Measurements from ENCODE around the gene FAM200A.

FAM200A gene

GRCh38 chr7:99579956-99580777 lies 28.3 kb upstream of the FAM200A start:
- Histone ChIP-seq H3K36me3 (ENCODE audit: insufficient read depth, low read length) (no peaks in the 10 kb centered on the region), H3K27me3 (ENCODE audit: insufficient read depth, low read length, poor library complexity) (no peaks in the 10 kb centered on the region), H4K20me1 (ENCODE audit: insufficient read depth, low read length) (no peaks in the 10 kb centered on the region), H3K9me3 (ENCODE audit: insufficient read depth, low read length, severe bottlenecking) (no peaks in the 10 kb centered on the region), H3K4me3 (ENCODE audit: low read depth in 1 of 2, low read length in 2 of 2) (no peak overlapping the region), H3K4me1 (ENCODE audit: insufficient read depth, low read length) (no peaks in the 10 kb centered on the region), H3K79me2 (ENCODE audit: insufficient read depth, low read length) (no peaks in the 10 kb centered on the region), H3K4me2 (ENCODE audit: insufficient read depth, low read length) (no peak overlapping the region), H3K27ac (ENCODE audit: low read length) (no peak overlapping the region), H3K9ac (ENCODE audit: low read depth, low read length) (no peak overlapping the region), H2AFZ (ENCODE audit: low read depth, low read length) (no peak overlapping the region)
- ATAC-seq (ENCODE audit: insufficient read depth, low read depth): 0 out of 3 replicates have a peak, but pooled peaks have one; percentile 11
- DNase-seq: no peak
- TF ChIP-seq CTCF (IDR thresholded peaks at IDR 0.05; ENCODE audit: borderline replicate concordance, extremely low read depth, low read length, poor library complexity, severe bottlenecking) (no peak), EZH2 (IDR thresholded peaks at IDR 0.05; ENCODE audit: borderline replicate concordance, low read depth, low read length, severe bottlenecking) (no peak)

- no peak for DNase-seq
- Histone ChIP-seq H2AFZ (ENCODE audit: low read depth, low read length) (no peak overlapping the region), H3K9me3 (ENCODE audit: insufficient read depth, low read length, severe bottlenecking) (no peaks in the 10 kb centered on the region), H3K27ac (ENCODE audit: low read length) (no peak overlapping the region), H3K36me3 (ENCODE audit: insufficient read depth, low read length) (no peaks in the 10 kb centered on the region), H3K79me2 (ENCODE audit: insufficient read depth, low read length) (no peaks in the 10 kb centered on the region), H3K27me3 (ENCODE audit: insufficient read depth, low read length, poor library complexity) (no peaks in the 10 kb centered on the region), H3K4me1 (ENCODE audit: insufficient read depth, low read length) (no peaks in the 10 kb centered on the region), H3K4me2 (ENCODE audit: insufficient read depth, low read length) (no peak overlapping the region), H3K4me3 (ENCODE audit: low read depth in 1 of 2, low read length in 2 of 2) (no peak overlapping the region), H3K9ac (ENCODE audit: low read depth, low read length) (no peak overlapping the region), H4K20me1 (ENCODE audit: insufficient read depth, low read length) (no peaks in the 10 kb centered on the region)
- no peak for ATAC-seq (ENCODE audit: insufficient read depth, low read depth)
- TF ChIP-seq EZH2 (IDR thresholded peaks at IDR 0.05; ENCODE audit: borderline replicate concordance, low read depth, low read length, severe bottlenecking): no peak
- no peak for TF ChIP-seq CTCF (IDR thresholded peaks at IDR 0.05; ENCODE audit: borderline replicate concordance, extremely low read depth, low read length, poor library complexity, severe bottlenecking)
Measured at GRCh38 chr7:99579281-99579955, 27.5 kb upstream of the FAM200A start.

- no peaks in the 10 kb centered on the region for H3K4me1 ChIP-seq (ENCODE audit: insufficient read depth, low read length)
- H3K36me3 ChIP-seq (ENCODE audit: insufficient read depth, low read length): peaks cover 28% of the 10 kb centered on the region
- DNase-seq (no peak), ATAC-seq (ENCODE audit: insufficient read depth, low read depth) (no peak)
- H3K79me2 ChIP-seq (ENCODE audit: insufficient read depth, low read length): no peaks in the 10 kb centered on the region
- H3K4me3 ChIP-seq (ENCODE audit: low read depth in 1 of 2, low read length in 2 of 2): no peak overlapping the region
- H3K4me2 ChIP-seq (ENCODE audit: insufficient read depth, low read length): no peak overlapping the region
- H4K20me1 ChIP-seq (ENCODE audit: insufficient read depth, low read length): no peaks in the 10 kb centered on the region
- TF ChIP-seq CTCF (IDR thresholded peaks at IDR 0.05; ENCODE audit: borderline replicate concordance, extremely low read depth, low read length, poor library complexity, severe bottlenecking) (no peak), EZH2 (IDR thresholded peaks at IDR 0.05; ENCODE audit: borderline replicate concordance, low read depth, low read length, severe bottlenecking) (no peak)
- no peaks in the 10 kb centered on the region for H3K9me3 ChIP-seq (ENCODE audit: insufficient read depth, low read length, severe bottlenecking)
- H3K27ac ChIP-seq (ENCODE audit: low read length): no peak overlapping the region
- H3K9ac ChIP-seq (ENCODE audit: low read depth, low read length): no peak overlapping the region
- H3K27me3 ChIP-seq (ENCODE audit: insufficient read depth, low read length, poor library complexity): no peaks in the 10 kb centered on the region
- H2AFZ ChIP-seq (ENCODE audit: low read depth, low read length): no peak overlapping the region
Measured at GRCh38 chr7:99576251-99576650, 24.3 kb upstream of the FAM200A start.
